Colonic mucosa (tissue), 4 donors: ENCODE data around the gene ATOSA. TPM values are rescaled to one million over a fixed set of nuclear protein-coding genes. Genes with fewer than 3 reads are reported as not detected.
A peak's percentile ranks its signal among the peaks of the same experiment; 100 is the strongest.

Source experiments
- DNase-seq: peaks from one replicate; pipeline ENCODE4 v3.0.0-alpha.2; 2020
- H3K27ac ChIP-seq: fragments of 200-600 bp; one replicate; pipeline ENCODE4 v1.8.0; 2021
- H3K27me3 ChIP-seq: fragments of 200-600 bp; one replicate; pipeline ENCODE4 v1.8.0; 2021
- H3K36me3 ChIP-seq: fragments of 200-600 bp; one replicate; pipeline ENCODE4 v1.8.0; 2021
- H3K4me1 ChIP-seq: fragments of 200-600 bp; one replicate; pipeline ENCODE4 v1.8.0; 2021; ENCODE audit warnings: mild to moderate bottlenecking
- H3K4me3 ChIP-seq: fragments of 200-600 bp; one replicate; pipeline ENCODE4 v1.8.0; 2021
- H3K9ac ChIP-seq, 2 donors: one replicate each; pipeline ENCODE4 v1.7.0; 2013; ENCODE audit warnings: control low read depth in 2 of 2, low read depth in 2 of 2, low read length in 2 of 2
- H3K9me3 ChIP-seq: fragments of 200-600 bp; one replicate; pipeline ENCODE4 v1.8.0; 2021
- intact Hi-C: fragments of 100-400 bp; cut with DNase I; formaldehyde crosslinking; loops from one replicate; pipeline ENCODE4 v1.14.1; 2022
- total RNA-seq, 2 donors: library from RNA; stranded (reverse); fragmentation: NEBNext Ultra II Directional in 1 of 2; extraction: Animal tissue kit (Norgen Biotek cat#: 25700) in 1 of 2; gene quantifications; one replicate each; pipeline ENCODE4 v1.2.1, GENCODE V29; 2021
- TF ChIP-seq, protein P1 (sequence below): fragments of 200-600 bp; IDR thresholded peaks from one replicate; pipeline ENCODE4 v1.8.0; 2022; ENCODE audit warnings: antibody characterized with exemption, mild to moderate bottlenecking
- donor health status: healthy.
- donor health status: DM: no; HTN: no; CAD: no.
- donor health status: DM: no; HTN: no; CAD: no.

The ATOSA gene
- total RNA-seq, 2 donors from 2014 or later: 29.6 to 34.5 TPM

DNA sequence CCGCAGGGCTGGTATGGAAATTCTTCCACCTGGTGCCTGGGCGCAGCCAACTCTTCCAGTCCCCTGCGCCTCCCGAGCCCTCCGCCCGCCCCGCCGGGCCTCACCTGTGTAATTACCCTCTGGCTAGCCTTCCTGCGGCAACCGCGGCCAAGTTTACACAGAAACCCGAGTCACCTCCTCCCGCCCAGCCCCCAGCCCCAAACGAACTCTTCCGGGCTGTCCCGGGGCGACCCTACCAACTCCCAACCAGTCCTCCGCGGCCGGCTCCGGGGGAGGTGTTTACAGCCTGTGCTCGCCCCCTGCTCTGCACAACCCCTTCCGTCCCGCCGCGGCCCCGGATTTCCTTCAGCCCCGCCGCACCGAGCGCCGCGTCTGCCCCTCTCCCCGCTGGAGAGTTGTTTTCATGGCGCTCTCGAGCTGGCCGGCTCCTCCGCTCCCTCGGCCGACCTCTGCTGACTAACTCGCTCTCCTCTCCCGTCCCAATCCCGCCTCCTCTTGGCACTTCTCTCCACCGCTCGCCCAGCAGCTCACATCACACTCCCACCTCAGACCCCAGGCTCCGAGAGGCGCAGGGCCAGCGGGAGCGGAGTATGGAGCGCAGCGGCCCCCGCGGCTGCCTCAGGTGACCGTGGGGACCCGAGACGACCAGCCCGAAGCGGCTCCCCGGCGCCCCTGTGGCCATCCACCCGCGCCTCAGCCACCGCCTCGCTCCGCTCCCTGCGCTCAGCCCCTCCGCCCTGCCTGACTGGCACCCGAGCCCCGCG lies 538 bp downstream of the ATOSA start:
- TF ChIP-seq, protein P1, sequence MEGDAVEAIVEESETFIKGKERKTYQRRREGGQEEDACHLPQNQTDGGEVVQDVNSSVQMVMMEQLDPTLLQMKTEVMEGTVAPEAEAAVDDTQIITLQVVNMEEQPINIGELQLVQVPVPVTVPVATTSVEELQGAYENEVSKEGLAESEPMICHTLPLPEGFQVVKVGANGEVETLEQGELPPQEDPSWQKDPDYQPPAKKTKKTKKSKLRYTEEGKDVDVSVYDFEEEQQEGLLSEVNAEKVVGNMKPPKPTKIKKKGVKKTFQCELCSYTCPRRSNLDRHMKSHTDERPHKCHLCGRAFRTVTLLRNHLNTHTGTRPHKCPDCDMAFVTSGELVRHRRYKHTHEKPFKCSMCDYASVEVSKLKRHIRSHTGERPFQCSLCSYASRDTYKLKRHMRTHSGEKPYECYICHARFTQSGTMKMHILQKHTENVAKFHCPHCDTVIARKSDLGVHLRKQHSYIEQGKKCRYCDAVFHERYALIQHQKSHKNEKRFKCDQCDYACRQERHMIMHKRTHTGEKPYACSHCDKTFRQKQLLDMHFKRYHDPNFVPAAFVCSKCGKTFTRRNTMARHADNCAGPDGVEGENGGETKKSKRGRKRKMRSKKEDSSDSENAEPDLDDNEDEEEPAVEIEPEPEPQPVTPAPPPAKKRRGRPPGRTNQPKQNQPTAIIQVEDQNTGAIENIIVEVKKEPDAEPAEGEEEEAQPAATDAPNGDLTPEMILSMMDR: no peak
- H3K27ac ChIP-seq: peak overlapping the region; percentile 99
- peak overlapping the region; percentile 96 to 98 for H3K9ac ChIP-seq
- H3K36me3 ChIP-seq: no peaks in the 10 kb centered on the region
- DNase-seq: peak; percentile 79
- peak overlapping the region; percentile 92 for H3K4me3 ChIP-seq
- H3K27me3 ChIP-seq: no peaks in the 10 kb centered on the region
- intact Hi-C loops: no loop called here
- H3K9me3 ChIP-seq: no peaks in the 10 kb centered on the region
- peaks cover 3% of the 10 kb centered on the region for H3K4me1 ChIP-seq

DNA sequence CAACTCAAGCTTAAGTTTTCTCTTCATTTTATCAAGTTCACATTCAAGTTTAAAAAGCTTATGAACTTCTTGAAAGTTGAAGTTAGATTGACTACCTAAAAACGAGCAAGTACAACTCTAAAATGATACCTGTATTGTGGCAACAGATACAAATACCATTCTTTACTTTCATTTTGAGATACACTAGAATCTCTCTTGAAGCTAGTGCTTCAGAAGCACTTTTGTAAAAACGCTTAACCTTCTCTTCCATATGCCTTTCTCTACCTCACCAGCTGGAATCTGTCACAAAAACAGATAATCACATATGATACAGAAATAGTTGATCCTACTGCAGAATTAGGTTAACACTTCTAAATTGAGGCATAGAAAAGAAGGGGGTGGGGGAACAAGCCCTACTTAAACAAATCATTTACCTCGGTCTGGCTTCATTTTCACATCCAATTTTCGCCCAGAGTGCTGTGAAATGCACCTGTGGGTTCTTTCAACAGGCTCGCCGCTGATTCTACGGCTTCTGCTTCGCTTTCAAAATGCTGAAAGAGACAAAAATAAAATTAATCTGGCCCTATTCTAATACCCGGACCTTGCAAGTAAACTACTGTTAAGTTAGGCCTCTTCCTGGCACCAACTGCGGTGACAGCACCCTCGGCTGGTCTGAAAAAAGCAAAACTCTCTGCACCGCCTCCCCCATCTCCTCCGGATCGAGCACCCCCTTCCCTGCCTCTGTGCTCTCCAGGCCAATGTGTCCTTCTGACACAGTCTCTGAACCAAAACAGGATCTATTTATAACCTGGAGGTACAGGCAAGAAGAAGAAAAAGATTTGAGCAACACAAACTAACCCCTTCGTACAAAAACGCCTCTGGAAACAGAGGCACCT lies 1.4 kb downstream of the ATOSA start:
- no peaks in the 10 kb centered on the region for H3K27me3 ChIP-seq
- H3K9me3 ChIP-seq: no peaks in the 10 kb centered on the region
- H3K27ac ChIP-seq: peak overlapping the region; percentile 99
- TF ChIP-seq, protein P1: no peak
- H3K4me1 ChIP-seq: peaks cover 3% of the 10 kb centered on the region
- peak overlapping the region; percentile 92 for H3K4me3 ChIP-seq
- peak overlapping the region; percentile 96 to 98 for H3K9ac ChIP-seq
- H3K36me3 ChIP-seq: no peaks in the 10 kb centered on the region
- peak; percentile 70 for DNase-seq
- intact Hi-C loops: no loop called here

DNA sequence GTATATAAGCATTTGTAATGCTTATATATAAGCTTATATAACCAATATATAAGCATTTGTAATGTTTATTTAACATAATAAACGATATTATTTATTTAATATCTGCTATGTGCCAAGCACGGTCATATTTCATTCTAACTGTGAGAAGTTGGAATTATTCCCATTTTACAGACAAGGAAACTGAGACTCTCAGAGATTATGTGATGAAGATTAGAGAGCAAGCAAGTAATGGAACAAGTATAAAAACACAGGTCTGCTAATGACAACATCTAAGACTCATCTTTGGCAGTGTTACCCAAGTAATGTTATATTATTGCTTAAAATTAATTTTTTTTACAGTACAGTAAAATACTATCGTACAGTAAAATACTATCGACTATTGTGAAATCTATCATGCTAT lies 4.4 kb downstream of the ATOSA start:
- H3K4me3 ChIP-seq: no peak overlapping the region
- H3K9me3 ChIP-seq: no peaks in the 10 kb centered on the region
- H3K9ac ChIP-seq: no peak overlapping the region
- H3K36me3 ChIP-seq: no peaks in the 10 kb centered on the region
- TF ChIP-seq, protein P1: no peak
- peaks cover 3% of the 10 kb centered on the region for H3K4me1 ChIP-seq
- no peaks in the 10 kb centered on the region for H3K27me3 ChIP-seq
- no peak overlapping the region for H3K27ac ChIP-seq
- DNase-seq: no peak
- intact Hi-C loops: no loop called here

DNA sequence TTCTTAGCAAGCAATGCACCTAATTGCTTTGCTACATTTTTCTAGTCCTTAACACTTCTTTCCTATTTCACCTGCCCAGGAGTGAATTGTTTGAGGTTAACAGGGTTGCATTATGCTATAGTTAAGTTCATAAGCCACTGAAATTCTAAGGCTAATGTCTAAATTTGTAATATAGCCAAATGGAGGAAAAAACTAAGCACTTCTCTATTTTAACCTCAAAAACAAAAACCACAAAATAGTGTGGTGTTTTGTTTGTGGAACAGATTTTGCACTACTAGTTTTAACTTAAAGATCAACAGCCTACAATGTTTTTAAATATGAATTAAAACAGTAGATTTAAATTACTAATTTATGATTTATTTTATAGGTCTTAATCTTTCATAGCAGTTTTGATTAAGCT lies 5.5 kb downstream of the ATOSA start:
- peaks cover 3% of the 10 kb centered on the region for H3K4me1 ChIP-seq

DNA sequence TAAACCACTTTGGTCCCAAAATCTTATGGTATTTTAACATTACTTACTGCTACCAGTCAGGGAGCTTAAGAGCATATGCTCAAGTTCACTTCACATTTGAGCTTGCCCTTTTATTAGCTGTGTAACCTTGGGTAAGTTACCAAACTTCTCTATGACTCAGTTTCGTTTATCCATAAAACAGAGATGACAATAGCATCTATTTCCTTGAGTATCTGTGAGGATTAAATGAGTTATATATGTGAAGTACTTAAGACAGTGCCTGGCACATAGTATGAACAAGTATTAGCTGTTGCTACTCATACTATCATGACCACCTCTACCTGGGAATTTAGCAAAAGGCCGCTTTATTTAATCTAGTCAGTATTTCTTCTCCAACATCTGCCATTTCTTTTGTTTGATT lies 5.9 kb downstream of the ATOSA start:
- no peaks in the 10 kb centered on the region for H3K27me3 ChIP-seq
- TF ChIP-seq, protein P1: no peak
- intact Hi-C loops: no loop called here
- no peak for DNase-seq
- no peaks in the 10 kb centered on the region for H3K9me3 ChIP-seq
- no peak overlapping the region for H3K4me3 ChIP-seq
- no peak overlapping the region for H3K27ac ChIP-seq
- H3K9ac ChIP-seq: no peak overlapping the region
- peaks cover 3% of the 10 kb centered on the region for H3K4me1 ChIP-seq
- H3K36me3 ChIP-seq: no peaks in the 10 kb centered on the region

More for the DNA sequence above, 5.5 kb downstream of the ATOSA start:
- Histone ChIP-seq H3K36me3 (no peaks in the 10 kb centered on the region), H3K9ac (no peak overlapping the region), H3K27me3 (no peaks in the 10 kb centered on the region), H3K9me3 (no peaks in the 10 kb centered on the region), H3K27ac (no peak overlapping the region), H3K4me3 (no peak overlapping the region)
- intact Hi-C loops: no loop called here
- no peak for DNase-seq
- TF ChIP-seq, protein P1: no peak
